Fibroblast of lung (primary cell): ENCODE data around the gene RHOT1. TPM values are rescaled to one million over a fixed set of nuclear protein-coding genes. Genes with fewer than 3 reads are reported as not detected.
"Not testable (repeated sequence)": the region's sequence is repeated elsewhere in the genome, so short reads cannot be mapped to it uniquely, and the experiment has no call there.

ENCODE experiments used
- DNase-seq, 2 donors: peaks; one replicate each; pipeline versions ENCODE4 v3.0.0 to v3.0.0-alpha.2; 2010; ENCODE audit warnings: low read depth in 2 of 2
- H2AFZ ChIP-seq: 2 replicates; pipeline ENCODE4 v1.5.1; 2012; ENCODE audit warnings: low read length, control low read depth, inconsistent platforms
- H3K27ac ChIP-seq: 2 replicates; pipeline ENCODE4 v1.5.1; 2011; ENCODE audit warnings: low read length, control low read depth; ENCODE audit not compliant: insufficient read depth
- H3K27me3 ChIP-seq: 2 replicates; pipeline ENCODE4 v1.5.1; 2011; ENCODE audit warnings: mild to moderate bottlenecking, low read length; ENCODE audit not compliant: control insufficient read depth, insufficient read depth
- H3K36me3 ChIP-seq: 2 replicates; pipeline ENCODE4 v1.5.1; 2011; ENCODE audit warnings: low read length; ENCODE audit not compliant: control insufficient read depth, insufficient read depth
- H3K4me1 ChIP-seq: 2 replicates; pipeline ENCODE4 v1.5.1; 2011; ENCODE audit warnings: low read length; ENCODE audit not compliant: control insufficient read depth, insufficient read depth; ENCODE audit errors: extremely low read depth
- H3K4me2 ChIP-seq: 2 replicates; pipeline ENCODE4 v1.5.1; 2011; ENCODE audit warnings: low read length, control low read depth; ENCODE audit not compliant: insufficient read depth; ENCODE audit errors: extremely low read depth
- H3K4me3 ChIP-seq, 4 experiments: fragments of 200-600 bp in 1 of 4; sonication (generic) in 1 of 4; replicated peaks in 1 of 4; 2 replicates each; pipeline ENCODE4 v1.5.1; 2011 to 2016; ENCODE audit warnings: low read length in 4 of 4, low read depth in 3 of 4, mild to moderate bottlenecking in 3 of 4, control low read depth in 2 of 4, inconsistent platforms in 1 of 4, mixed read lengths in 1 of 4; ENCODE audit not compliant: insufficient read depth in 1 of 4; ENCODE audit errors: control extremely low read depth in 1 of 4
- H3K79me2 ChIP-seq: 2 replicates; pipeline ENCODE4 v1.5.1; 2012; ENCODE audit warnings: mild to moderate bottlenecking, low read length, inconsistent platforms; ENCODE audit not compliant: control insufficient read depth, insufficient read depth
- H3K9ac ChIP-seq: 2 replicates; pipeline ENCODE4 v1.5.1; 2011; ENCODE audit warnings: mild to moderate bottlenecking, low read length, control low read depth; ENCODE audit not compliant: insufficient read depth
- H3K9me3 ChIP-seq: 2 replicates; pipeline ENCODE4 v1.5.1; 2012; ENCODE audit warnings: low read depth, low read length; ENCODE audit not compliant: control insufficient read depth, insufficient read depth
- H4K20me1 ChIP-seq: 2 replicates; pipeline ENCODE4 v1.5.1; 2011; ENCODE audit warnings: low read length; ENCODE audit not compliant: control insufficient read depth, insufficient read depth; ENCODE audit errors: extremely low read depth
- CTCF ChIP-seq, 2 donors: IDR thresholded peaks in 1 of 2; conservative IDR thresholded peaks in 1 of 2; 1 replicate in 1 of 2; 2 replicates in 1 of 2; pipeline ENCODE4 v1.5.1; 2011 to 2012; ENCODE audit warnings: low read length in 2 of 2, control low read depth in 1 of 2, inconsistent platforms in 1 of 2, low read depth in 1 of 2, mild to moderate bottlenecking in 1 of 2
- EZH2 ChIP-seq: IDR thresholded peaks from 2 replicates; pipeline ENCODE4 v1.5.1; 2012; ENCODE audit warnings: low read length, control low read depth, mild to moderate bottlenecking; ENCODE audit errors: missing control alignments
- polyA plus RNA-seq, 2 donors: library from polyadenylated mRNA; depleted of rRNA in 1 of 2; stranded (reverse) in 1 of 2; unstranded in 1 of 2; fragments of >200 nt; gene quantifications; 2 replicates each; pipeline ENCODE4 v1.2.1, GENCODE V29; 2011 to 2012; ENCODE audit warnings: missing spikeins in 1 of 2
- total RNA-seq: library from RNA; depleted of rRNA; stranded (reverse); fragments of >200 nt; gene quantifications from 2 replicates; pipeline ENCODE4 v1.2.1, GENCODE V29; 2014

Gene RHOT1
- total and polyA plus RNA-seq, 2 donors (not counting 1 experiment from before 2014, with no cell fraction given), result 45.6 to 58.8 TPM

DNA sequence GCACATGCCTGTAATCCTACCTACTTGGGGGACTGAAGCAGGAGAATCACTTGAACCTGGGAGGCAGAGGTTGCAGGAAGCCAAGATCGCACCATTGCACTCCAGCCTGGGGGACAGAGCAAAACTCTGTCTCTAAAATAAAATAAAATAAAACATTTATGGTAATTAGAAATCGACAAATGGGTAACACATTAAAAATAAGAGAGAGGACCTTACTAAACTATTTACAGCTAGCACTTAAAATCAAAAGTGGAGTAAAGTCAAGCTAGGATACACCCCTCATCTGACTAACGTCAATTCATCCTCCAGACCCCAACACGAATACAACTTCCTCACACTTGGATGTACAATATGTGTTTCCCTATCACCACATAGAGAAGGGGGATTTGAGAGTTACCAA is 27.8 kb upstream of the RHOT1 start:
- H3K9me3 ChIP-seq, result no peaks in the 10 kb centered on the region
- no peaks in the 10 kb centered on the region for H3K79me2 ChIP-seq
- H3K4me2 ChIP-seq, result no peak overlapping the region
- H4K20me1 ChIP-seq, result no peaks in the 10 kb centered on the region
- no peak for DNase-seq
- no peaks in the 10 kb centered on the region for H3K36me3 ChIP-seq
- no peak overlapping the region for H2AFZ ChIP-seq
- no peak overlapping the region for H3K9ac ChIP-seq
- H3K27me3 ChIP-seq, result peaks cover 8% of the 10 kb centered on the region
- TF ChIP-seq CTCF (conservative IDR thresholded peaks at IDR 0.05 in 1 of 2, IDR thresholded peaks at IDR 0.05 in 1 of 2; ENCODE audit: low read depth in 1 of 2, low read length in 2 of 2) (no peak), EZH2 (no peak)
- no peaks in the 10 kb centered on the region for H3K4me1 ChIP-seq
- H3K27ac ChIP-seq, result no peak overlapping the region
- H3K4me3 ChIP-seq, result no peak overlapping the region

GRCh38 chr17:32115546-32115945 is 26.8 kb upstream of the RHOT1 start:
- H3K27ac ChIP-seq, H3K4me2 ChIP-seq, H3K4me1 ChIP-seq, H3K36me3 ChIP-seq, H2AFZ ChIP-seq, H3K4me3 ChIP-seq, H3K9ac ChIP-seq, H3K27me3 ChIP-seq, H3K79me2 ChIP-seq, H4K20me1 ChIP-seq, H3K9me3 ChIP-seq, DNase-seq: not testable (repeated sequence)

DNA sequence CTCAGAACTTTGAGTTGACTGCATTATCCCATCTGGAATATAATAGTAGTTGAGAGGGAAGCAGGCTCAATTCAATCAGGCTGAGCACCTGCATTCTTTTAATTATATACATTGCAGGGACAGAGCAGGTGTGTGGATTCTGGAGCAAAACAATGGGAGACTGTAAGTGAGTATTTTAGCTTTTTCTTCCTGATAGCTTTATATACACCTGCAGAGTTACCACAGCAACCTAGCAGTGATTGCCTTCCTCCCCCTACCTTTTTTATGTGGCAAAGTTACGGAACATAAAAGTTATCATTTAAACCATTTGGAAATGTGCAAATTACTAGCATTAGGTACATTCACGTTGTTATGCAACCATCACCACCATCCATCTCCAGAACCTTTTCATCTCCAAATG is 25.4 kb upstream of the RHOT1 start:
- TF ChIP-seq CTCF (conservative IDR thresholded peaks at IDR 0.05 in 1 of 2, IDR thresholded peaks at IDR 0.05 in 1 of 2; ENCODE audit: low read depth in 1 of 2, low read length in 2 of 2) (no peak), EZH2 (no peak)
- no peak for DNase-seq
- Histone ChIP-seq H3K27me3 (peaks cover 8% of the 10 kb centered on the region), H3K4me1 (no peaks in the 10 kb centered on the region), H3K4me2 (no peak overlapping the region), H3K9ac (no peak overlapping the region), H3K79me2 (no peaks in the 10 kb centered on the region), H3K9me3 (no peaks in the 10 kb centered on the region), H3K4me3 (no peak overlapping the region), H4K20me1 (no peaks in the 10 kb centered on the region), H3K36me3 (no peaks in the 10 kb centered on the region), H3K27ac (no peak overlapping the region), H2AFZ (no peak overlapping the region)
